Jurkat, Clone E6-1 (cell line): ENCODE results near the gene CHSY3.

ENCODE experiments used
- DNase-seq: peaks from one replicate; pipeline ENCODE4 v3.0.0-alpha.2; 2011; ENCODE audit warnings: low read depth, low spot score
- H3K4me3 ChIP-seq: 2 replicates; pipeline ENCODE4 v1.5.1; 2011; ENCODE audit warnings: mild to moderate bottlenecking, low read length, control low read depth, moderate library complexity

CHSY3 gene

DNA sequence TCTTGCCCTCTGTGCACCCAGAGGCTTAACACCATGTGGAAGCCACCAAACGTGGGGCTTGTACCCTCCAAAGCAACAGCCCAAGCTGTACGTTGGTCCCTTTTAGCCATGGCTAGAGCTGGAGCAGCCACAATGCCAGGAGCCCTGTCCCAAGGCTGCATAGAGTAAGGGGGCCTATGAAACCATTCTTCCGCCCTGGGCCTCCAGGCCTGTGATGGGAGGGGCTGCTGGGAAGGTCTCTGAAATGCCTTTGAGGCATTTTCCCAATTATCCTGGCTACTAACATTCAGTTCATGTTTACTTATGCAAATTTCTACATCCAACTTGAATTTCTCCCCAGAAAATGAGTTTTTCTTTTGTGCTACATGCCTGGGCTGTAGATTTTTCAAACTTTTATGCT lies 33.8 kb downstream of the CHSY3 start:
- no peak overlapping the region for H3K4me3 ChIP-seq
- DNase-seq, result no peak

DNA sequence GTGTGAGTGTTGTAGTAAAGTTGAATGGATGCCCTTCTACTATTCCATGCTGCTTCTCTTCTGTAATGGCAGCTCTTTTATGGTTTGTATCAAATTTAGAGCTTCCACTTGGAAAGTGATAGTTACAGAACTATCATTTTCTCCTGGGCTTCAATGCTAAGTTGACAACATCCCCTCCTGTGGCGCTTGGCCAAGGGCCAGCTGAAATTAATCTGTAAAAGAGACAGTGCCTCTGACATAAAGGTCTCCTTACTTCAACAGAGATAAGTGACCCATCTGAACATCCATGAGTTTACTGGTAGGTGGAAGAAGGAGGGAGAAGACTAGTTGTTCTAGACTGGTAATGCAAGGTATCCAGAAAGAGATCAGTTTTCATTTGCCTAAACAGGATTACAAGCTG lies 39.7 kb downstream of the CHSY3 start:
- no peak overlapping the region for H3K4me3 ChIP-seq
- DNase-seq, result no peak

DNA sequence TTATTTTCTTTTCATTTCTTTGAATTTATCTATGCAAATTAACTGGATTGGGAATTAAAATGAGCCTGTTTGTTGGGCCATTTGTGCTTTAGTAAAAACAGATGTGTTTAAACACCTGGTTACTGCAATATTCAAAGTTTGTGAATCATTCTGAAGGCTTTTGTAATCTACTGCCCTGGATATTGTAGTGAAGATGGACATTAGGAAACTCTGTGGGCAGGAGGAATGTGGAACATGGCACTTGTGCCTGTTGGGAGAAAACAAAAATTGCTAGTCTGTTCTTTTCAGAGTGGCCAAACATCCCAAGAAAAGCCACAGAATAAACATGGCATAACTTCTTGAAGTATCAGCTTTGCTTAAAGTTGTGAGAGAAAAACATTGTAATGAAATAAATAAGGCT lies 40.8 kb downstream of the CHSY3 start:
- H3K4me3 ChIP-seq, result no peak overlapping the region
- DNase-seq, result no peak

DNA sequence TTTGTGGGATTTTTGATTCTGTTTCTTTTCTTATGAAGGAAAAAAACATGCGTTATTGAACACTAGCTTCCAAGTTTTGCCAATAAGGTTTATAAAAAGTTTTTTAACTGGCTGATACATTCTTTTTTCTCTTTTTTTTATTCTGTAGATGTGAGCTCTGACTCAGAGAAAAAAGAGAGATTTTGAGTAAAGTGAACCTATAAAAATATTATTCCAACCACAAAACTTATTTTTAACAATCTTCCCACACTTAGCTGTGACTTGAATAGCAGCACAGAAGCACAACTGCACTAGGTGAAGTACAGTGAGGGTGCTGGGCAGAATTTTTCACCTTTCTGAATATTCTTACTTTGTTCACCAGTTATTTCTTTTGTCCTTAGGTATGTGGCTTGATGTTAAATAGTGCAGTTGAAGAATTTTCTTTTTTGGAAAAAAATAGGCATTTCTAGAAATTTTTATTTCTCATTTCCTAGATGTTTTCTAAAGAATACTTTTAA lies 41.6 kb downstream of the CHSY3 start:
- H3K4me3 ChIP-seq, result no peak overlapping the region
- DNase-seq, result no peak

DNA sequence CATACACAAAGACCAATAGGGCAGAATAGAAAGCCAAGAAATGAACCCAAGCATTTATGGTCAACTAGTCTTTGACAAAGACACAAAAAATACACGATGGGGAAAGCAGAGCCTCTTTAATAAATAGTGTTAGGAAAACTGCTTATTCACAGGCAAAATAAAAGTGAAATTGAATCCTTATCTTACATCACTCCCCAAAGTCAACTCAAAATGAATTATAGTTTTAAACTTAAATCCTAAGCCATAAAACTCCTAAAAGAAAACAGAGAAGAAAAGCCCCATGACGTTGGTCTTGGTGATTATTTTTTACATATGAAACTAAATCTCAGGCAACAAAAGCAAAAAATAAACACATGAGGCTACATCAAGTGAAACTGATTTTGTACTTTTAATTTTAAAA lies 46.8 kb downstream of the CHSY3 start:
- no peak overlapping the region for H3K4me3 ChIP-seq
- DNase-seq, result no peak

DNA sequence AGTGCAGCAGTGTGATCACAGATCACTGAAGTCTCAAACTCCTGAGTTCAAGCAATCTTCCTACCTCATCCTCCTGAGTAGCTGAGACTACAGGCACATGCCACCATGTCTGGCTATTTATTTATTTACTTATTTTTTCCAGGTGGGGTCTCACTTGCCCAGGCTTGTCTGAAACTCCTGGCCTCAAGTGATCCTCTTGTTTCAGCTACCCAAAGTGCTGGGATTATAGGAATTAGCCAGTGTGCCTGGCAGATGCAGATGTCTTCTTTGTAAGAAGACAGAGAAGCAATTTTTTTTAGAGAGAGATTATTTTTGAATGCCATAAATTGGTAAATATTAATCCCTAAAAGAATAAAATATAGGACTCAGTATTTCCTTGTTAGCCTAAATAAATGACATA lies 54.3 kb downstream of the CHSY3 start:
- no peak overlapping the region for H3K4me3 ChIP-seq
- no peak for DNase-seq

DNA sequence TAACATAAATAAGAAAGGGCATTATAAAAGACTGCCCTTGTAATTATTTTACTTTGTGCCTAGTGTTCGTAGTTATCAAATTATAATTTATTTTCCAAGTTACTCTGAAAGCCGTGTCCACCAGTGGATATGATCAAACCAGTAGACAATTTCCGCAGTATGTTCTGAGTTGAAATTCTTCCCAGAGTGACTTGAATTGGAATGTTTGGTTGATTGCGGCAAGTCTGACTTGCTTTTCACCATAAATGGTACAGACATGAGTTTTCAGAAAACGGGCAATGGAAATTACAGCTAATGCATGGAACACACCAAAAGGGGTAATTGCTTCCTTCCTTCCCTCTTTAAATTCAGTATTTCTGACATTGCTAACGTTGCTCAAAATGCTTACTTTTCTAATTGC lies 56.6 kb downstream of the CHSY3 start:
- H3K4me3 ChIP-seq, result no peak overlapping the region
- DNase-seq, result no peak

DNA sequence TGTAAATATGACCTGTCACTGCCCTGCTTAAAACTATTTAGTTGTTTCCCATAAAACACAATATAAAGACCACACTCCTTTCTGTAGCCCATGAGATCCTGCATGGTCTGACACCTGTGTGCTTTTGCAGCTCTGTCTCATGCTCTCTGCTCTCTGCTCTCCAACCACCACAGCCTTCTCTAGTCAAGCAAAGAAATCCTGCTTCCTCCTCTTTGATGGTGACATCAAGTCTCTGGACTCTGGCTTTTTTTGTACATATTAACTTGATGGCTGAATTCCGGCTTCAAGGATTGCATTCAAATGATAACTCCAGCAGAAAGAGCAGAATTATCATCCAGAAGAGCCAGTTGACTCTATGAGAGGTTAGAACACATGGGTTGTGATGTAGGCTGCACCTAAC lies 58.2 kb downstream of the CHSY3 start:
- DNase-seq, result no peak
- no peak overlapping the region for H3K4me3 ChIP-seq

DNA sequence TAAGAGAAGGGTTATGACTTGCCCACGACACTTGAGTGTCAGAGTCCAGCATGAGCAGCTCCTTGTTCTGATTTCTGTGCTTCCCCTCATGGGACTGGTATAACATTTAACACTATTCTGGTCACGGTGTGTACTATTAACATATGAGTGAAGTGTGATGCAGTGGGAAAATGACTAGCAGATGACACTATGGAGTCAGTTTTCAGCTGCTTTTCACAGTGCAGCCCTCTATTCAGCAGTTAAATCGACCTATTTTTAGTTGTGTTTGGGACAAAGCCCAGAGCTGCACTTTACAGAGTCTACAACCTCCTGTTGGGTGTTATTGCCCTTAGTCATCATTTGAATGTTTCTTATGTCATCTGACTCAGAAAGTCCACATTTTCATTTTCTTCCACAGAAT lies 59.1 kb downstream of the CHSY3 start:
- DNase-seq, result no peak
- no peak overlapping the region for H3K4me3 ChIP-seq

DNA sequence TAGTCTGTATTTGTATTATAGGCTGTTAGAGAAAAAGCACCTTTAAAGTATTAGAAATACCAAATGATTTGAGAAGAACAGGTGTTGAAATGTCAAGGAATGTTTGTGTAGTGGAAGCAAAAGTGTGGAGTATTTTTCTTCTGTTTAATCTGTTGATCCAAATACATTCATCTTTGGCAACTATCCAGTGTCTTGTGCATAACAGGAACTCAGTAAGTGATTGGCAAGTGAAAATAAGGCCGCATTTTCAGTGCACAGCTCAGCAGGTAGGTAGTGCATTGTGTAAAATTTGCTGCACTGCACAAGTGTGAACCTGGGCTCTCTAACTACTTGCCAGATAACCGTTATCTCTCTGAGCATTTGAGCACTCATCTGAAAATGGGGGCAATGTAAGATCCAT lies 61.8 kb downstream of the CHSY3 start:
- no peak for DNase-seq

DNA sequence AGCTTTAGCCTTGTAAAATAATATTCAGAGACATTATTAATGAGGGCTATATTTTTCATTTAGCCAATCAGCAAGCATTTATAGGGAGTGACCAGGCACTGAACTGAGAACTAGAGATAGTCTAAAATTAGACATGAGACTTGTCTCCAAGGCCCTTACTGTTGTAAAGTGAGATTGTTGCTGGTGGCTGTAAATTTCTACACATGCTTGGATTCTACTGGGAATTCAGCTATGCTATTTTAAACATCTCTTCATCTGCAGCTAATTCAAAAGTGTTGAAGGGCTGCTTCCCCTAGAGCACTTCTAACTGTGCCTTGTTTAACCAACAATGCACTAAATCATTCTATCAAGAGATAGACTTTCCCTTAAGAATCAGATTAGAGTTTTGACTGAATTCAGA lies 67.4 kb downstream of the CHSY3 start:
- DNase-seq, result no peak
- no peak overlapping the region for H3K4me3 ChIP-seq

More for the DNA sequence above, 61.8 kb downstream of the CHSY3 start:
- no peak overlapping the region for H3K4me3 ChIP-seq

DNA sequence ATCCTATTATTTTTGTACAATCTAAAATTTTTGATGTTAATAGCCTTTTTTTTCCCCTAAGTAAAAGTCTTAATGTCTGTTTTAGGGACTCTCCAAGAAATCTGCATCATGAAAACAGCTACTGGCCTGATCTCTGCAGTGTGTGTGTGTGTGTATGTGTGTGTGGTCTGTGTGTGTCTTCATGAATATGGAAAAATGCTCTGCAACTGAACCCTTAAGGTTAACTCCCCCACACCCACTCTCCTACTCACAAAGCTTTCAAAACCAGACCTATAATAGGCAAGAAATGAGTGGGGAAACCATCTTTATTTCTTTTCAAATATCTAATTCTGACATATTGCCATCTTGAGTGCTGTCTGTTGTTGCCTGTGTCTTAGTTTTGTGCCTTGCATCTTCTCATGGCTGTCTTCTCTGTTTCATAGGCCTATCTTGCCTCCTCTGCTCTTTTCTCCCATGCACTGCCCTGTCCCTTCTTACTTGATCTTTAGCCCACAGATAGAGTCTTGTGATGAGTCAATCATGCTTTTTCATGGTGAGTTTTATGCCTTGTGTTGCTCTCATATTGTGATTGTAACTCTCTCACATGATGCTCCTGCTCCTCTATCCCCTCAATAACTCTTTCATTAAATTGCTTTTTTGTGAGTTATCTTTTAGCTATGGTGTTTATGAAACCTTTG lies 68.3 kb downstream of the CHSY3 start:
- H3K4me3 ChIP-seq, result no peak overlapping the region
- DNase-seq, result no peak

DNA sequence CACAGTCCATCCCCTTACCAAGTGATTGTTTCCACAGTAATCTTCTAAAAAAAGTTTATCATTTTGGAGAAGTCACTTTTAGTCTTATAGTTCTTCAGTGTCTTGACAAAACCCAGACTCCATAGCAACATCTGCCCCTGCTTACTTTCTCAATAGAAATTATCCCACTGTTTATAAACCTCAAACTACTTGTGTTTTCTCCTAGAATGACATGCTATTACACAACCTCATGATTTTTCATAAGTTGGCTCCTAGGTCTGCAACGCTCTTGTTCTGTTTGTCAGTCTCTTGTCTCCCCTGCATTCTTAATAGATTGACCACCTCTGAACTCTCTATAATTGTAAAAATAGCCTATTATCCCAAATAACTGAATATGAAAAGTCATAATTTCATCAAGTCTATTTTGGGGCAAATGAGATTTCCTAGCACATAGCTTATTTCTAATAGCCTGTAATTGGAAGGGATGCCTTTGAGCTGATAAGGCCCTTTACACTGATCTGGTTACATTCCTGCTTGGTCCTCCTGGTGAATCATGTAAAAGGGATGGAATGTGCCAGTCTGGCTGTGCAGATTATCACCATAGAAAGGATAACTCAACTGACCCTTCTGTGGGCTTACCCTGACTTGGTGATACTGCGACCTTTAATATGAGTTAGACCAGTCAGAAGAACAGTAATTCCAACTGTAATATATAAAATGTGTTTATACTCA lies 69.6 kb downstream of the CHSY3 start:
- H3K4me3 ChIP-seq, result no peak overlapping the region
- DNase-seq, result no peak

DNA sequence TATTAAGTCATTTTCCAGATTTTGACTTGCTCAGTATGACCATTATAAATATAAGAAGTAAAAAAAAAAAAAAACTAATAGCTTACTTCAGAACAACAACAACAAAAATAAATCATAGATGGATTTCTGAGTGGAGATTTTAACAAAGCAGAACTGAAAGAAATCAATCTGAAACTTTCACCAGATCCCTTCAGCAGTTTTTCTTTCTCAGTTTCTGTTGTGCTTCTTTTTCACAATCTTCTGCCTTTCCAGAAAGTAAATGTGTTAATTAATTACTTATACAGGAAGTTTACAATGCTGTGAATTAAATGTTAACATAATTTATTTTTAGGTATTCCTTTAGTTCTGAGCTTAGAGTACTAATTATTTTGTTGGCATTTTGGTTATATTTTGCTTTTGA lies 73.5 kb downstream of the CHSY3 start:
- DNase-seq, result no peak
- no peak overlapping the region for H3K4me3 ChIP-seq

DNA sequence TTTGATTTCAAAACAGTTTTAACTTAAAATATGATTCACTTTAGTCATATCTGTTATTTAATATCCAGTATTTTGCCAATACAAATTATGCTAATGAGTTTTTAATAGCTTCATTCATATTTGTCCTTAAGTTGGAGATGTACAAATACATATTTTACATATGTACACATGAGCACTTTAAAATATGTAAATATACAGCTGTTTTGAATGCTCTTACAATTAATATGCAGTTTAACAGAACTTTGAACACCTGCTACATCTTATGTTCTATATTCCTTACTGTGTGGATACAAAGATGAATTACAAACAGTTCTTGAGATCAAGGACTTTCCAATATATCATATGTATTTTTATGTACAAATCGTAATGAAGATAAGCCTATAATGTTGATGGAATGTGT lies 74.0 kb downstream of the CHSY3 start:
- H3K4me3 ChIP-seq, result no peak overlapping the region
- no peak for DNase-seq

DNA sequence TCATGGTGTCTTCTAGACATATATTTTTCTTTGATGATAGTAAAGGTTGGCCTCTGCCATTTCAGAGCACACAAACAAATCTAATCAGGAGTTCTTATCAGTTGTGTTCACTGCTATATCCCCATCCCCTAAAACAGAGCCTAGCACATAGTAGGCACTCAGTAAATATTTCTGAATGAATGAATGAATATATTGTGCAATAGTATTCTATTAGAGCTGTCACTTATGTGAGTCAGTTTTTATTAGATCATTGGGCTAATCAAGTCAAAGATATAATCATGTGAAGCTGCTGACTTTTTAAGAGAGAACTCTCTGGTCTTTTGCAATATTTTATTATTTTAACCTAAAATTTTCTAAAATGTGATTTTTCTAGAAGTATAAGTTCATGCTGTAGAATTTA lies 84.2 kb downstream of the CHSY3 start:
- H3K4me3 ChIP-seq, result no peak overlapping the region
- DNase-seq, result no peak

DNA sequence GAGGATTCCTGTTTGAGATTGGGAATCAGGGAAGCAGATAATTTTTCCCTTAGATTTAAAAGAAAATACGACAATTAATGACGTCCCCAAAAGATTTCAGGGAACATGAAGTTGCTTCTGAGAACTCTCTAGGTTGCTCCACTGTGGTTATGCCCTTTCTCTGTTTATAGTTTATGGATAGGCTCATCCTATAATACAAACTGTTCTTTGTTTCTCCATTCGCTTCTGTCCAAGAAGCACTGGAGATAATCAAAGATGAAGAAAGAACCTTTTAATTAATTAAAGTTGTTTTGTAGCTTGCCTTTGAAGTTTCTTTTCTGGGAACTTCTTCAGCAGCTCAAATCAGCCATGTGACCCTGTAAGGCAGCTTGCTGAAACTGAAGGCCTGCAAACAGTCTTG lies 87.5 kb downstream of the CHSY3 start:
- no peak for DNase-seq
- H3K4me3 ChIP-seq, result no peak overlapping the region

DNA sequence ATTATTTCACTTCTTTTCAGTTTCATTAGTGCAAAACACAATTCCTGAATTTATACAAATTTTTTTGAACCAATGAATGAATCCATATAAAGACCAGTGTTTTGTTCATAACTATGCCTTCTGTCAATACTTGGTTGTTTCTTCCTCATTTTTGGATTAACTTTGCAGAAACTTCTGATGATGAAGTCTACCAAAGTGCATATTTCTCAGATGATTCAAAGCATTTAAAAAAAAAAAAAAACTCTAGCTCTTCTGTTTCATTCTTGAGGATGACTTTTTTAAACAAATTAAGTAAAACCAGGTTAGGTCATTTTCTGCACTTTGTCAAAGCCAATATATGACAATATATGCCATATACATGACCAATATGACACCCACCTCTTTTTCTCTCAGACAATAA lies 92.6 kb downstream of the CHSY3 start:
- no peak for DNase-seq
- no peak overlapping the region for H3K4me3 ChIP-seq

DNA sequence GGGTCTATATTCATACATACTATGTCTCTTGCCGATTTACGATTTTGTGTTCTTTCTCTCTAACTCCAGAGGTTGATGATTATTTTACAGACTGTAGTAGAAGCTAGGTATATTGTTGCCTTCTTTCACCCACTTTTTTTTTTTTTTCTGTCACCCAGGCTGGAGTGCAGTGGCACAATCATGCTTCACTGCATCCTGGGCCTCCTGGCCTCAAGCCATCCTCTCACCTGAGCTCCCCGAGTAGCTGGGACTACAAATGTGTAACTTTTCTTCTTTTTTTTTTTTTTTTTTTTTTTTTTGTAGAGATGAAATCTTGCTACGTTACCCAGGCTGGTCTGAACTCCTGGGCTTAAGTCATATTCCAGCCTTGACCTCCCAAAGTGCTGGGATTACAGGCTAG lies 96.2 kb downstream of the CHSY3 start:
- no peak for DNase-seq
- no peak overlapping the region for H3K4me3 ChIP-seq

DNA sequence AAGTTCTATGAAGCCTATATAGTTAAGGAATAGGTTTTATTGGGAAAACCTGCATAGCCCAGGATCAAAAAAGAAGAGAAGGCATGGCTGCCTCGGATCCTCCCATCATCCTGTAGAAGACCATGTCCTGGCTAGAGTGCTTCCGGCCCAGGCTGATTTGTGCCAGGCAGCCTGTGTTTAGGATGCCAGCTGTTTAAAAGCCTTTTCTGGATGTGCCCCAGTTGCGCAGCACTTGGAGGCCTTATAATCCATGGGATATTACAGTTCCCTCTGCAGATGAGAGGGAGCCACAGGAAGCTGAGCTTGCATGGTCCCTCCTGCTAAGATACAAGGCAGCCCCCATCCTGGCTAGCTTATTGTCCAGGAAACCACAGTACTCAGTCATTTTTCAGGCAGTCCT lies 97.9 kb downstream of the CHSY3 start:
- DNase-seq, result no peak
- no peak overlapping the region for H3K4me3 ChIP-seq

DNA sequence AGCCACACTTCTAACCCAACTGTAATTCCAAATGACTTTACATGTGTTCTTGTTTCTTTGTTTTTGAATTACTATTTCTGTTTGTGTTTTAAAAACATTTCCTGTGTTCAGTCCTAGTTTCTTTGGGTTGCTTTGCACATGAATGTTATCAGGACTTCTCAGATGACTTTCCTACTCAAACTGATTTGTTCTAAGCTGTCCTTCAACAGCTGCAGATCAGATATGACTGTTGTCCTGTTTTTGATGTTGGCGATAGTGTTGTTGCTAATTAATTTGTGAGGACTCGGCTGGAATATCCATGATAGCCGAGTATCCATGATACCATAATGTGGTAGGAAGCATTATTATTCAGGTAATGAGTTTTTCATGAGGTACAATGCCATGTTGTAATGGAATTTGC lies 98.6 kb downstream of the CHSY3 start:
- no peak for DNase-seq
- no peak overlapping the region for H3K4me3 ChIP-seq
